Fibroblast of pulmonary artery (primary cell): ENCODE results near the gene IFITM1.

Source experiments
- DNase-seq: peaks from one replicate; pipeline ENCODE4 v3.0.0-alpha.2; 2010; ENCODE audit warnings: low read depth
- H3K4me3 ChIP-seq: replicated peaks from 2 replicates; pipeline ENCODE4 v1.5.1; 2011; ENCODE audit warnings: low read depth, mild to moderate bottlenecking, control low read depth, low read length, moderate library complexity
- CTCF ChIP-seq: IDR thresholded peaks from 2 replicates; pipeline ENCODE4 v1.5.1; 2011; ENCODE audit warnings: mild to moderate bottlenecking, control low read depth, low read length, inconsistent platforms; ENCODE audit errors: missing control alignments

The IFITM1 gene

GRCh38 chr11:297586-298405, 16.0 kb upstream of the IFITM1 start:
- no peak for DNase-seq
- H3K4me3 ChIP-seq: no peak overlapping the region
- TF ChIP-seq CTCF: no peak

- H3K4me3 ChIP-seq: no peak overlapping the region
- no peak for DNase-seq
- no peak for TF ChIP-seq CTCF
Measured at GRCh38 chr11:298406-299065, 15.3 kb upstream of the IFITM1 start.

GRCh38 chr11:299081-299891, 14.6 kb upstream of the IFITM1 start, which contains the start of gene IFITM5:
Gene IFITM5, minus strand, starts transcription at chr11:299526. Its CDS starts 36 bp downstream, at chr11:299490.
- no peak for DNase-seq
- no peak for TF ChIP-seq CTCF
- no peak within 1 kb of the TSS for H3K4me3 ChIP-seq

- TF ChIP-seq CTCF: peak; percentile 20
Measured at GRCh38 chr11:299951-300735, 13.7 kb upstream of the IFITM1 start.

GRCh38 chr11:303363-303762, 10.5 kb upstream of the IFITM1 start:
- TF ChIP-seq CTCF: no peak
- no peak for DNase-seq
- no peak overlapping the region for H3K4me3 ChIP-seq

More at GRCh38 chr11:299951-300735, 13.7 kb upstream of the IFITM1 start:
- no peak overlapping the region for H3K4me3 ChIP-seq
- DNase-seq: no peak

- TF ChIP-seq CTCF: no peak
- no peak overlapping the region for H3K4me3 ChIP-seq
- no peak for DNase-seq
Measured at GRCh38 chr11:304061-304506, 9.8 kb upstream of the IFITM1 start.
